ENCODE results near the gene AAMP. TPM values are rescaled to one million over a fixed set of nuclear protein-coding genes. Genes with fewer than 3 reads are reported as not detected.

AAMP gene
- total and polyA plus RNA-seq, 2 donors from 2014 or later = 70.1 to 108 TPM

DNA sequence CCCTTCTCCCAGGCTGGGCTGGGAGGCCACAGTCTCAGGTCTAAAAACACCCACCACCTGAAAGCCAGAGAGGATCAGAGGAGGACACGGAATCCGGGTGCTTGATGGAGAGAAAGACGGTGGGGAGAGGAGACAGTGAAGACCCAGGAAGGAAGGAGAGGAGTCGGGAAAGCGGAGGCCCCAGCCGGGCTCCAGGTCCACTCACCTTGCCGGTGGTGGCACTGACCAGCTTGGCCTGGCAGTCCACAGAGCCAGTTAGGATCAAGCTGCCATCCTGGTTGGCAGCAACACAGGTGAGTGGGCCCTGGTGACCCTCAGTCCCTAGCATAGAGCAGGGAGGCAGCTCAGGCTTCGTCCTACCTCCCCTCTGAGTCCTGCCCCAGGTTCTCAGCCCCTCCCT, 4.3 kb downstream of the AAMP start:
- peaks cover 0 to 19% (median 11%) of the 10 kb centered on the region in 3 donors for H3K4me1 ChIP-seq (ENCODE audit: control insufficient read depth in 2 of 3, insufficient read depth in 2 of 3, low read depth in 1 of 3, low read length in 3 of 3)
- intact Hi-C loops (cut with DNase I) = no loop called here
- H3K36me3 ChIP-seq (ENCODE audit: control insufficient read depth in 2 of 3, insufficient read depth in 3 of 3, low read length in 3 of 3) = peaks cover 0 to 39% (median 12%) of the 10 kb centered on the region in 3 donors
- TF ChIP-seq, protein P1, sequence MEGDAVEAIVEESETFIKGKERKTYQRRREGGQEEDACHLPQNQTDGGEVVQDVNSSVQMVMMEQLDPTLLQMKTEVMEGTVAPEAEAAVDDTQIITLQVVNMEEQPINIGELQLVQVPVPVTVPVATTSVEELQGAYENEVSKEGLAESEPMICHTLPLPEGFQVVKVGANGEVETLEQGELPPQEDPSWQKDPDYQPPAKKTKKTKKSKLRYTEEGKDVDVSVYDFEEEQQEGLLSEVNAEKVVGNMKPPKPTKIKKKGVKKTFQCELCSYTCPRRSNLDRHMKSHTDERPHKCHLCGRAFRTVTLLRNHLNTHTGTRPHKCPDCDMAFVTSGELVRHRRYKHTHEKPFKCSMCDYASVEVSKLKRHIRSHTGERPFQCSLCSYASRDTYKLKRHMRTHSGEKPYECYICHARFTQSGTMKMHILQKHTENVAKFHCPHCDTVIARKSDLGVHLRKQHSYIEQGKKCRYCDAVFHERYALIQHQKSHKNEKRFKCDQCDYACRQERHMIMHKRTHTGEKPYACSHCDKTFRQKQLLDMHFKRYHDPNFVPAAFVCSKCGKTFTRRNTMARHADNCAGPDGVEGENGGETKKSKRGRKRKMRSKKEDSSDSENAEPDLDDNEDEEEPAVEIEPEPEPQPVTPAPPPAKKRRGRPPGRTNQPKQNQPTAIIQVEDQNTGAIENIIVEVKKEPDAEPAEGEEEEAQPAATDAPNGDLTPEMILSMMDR (IDR thresholded peaks at IDR 0.05; ENCODE audit: borderline replicate concordance, extremely low read depth, insufficient read depth) = no peak
- no peaks in the 10 kb centered on the region for H3K9me3 ChIP-seq (ENCODE audit: control insufficient read depth in 2 of 3, insufficient read depth in 1 of 3, low read length in 3 of 3)
- FAIRE-seq = no peak
- no peak overlapping the region for H3K4me3 ChIP-seq (ENCODE audit: low read length in 3 of 3)
- no peaks in the 10 kb centered on the region for H3K27me3 ChIP-seq (ENCODE audit: control insufficient read depth, insufficient read depth, low read length)
- H3K9ac ChIP-seq (ENCODE audit: low read length in 3 of 3) = no peak overlapping the region
- H3K27ac ChIP-seq (ENCODE audit: low read depth in 2 of 2, low read length in 2 of 2) = no peak overlapping the region
- DNase-seq = peak in 1 of 5 donors; percentile 56

DNA sequence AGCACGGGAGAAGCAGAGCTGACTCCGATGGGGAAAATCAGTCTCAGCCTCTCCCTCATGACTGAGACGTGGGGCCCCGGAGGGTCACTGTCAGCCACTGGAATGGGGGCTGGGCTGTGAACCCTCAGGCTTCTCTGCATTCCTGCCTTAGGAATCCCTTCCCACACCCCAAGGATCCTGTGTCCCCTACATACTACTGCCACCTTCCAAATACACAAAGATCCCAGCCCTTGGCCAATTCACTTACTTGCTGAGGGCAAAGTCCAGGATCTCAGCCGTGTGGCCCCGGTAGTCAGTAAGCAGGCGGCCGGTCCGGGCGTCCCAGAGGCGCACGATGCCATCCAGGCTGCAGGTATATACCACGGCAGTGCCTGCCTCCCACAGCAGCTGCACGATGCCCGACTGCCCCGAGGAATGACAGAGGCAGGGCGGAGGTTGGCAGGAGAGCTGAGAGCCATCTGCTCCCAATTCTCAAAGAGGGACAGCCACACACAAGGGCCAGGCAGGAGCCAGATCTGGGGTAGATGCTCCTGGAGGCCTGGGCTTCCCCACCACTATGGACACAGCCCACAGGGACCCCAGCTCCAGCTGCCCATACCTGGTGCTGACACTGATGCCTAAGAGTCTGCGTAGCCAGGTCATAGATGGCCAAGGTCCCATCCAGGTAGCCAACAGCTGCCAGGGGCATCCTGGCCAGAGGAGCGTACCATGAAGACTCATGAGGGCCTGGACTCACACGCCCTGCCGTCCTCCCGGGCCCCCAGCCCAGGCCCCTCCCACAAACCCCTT, 5.0 kb downstream of the AAMP start:
- DNase-seq = peak in 2 of 5 donors; percentile 52 to 58
- intact Hi-C loops (cut with DNase I) = no loop called here
- H3K27ac ChIP-seq (ENCODE audit: low read depth in 2 of 2, low read length in 2 of 2) = no peak overlapping the region

DNA sequence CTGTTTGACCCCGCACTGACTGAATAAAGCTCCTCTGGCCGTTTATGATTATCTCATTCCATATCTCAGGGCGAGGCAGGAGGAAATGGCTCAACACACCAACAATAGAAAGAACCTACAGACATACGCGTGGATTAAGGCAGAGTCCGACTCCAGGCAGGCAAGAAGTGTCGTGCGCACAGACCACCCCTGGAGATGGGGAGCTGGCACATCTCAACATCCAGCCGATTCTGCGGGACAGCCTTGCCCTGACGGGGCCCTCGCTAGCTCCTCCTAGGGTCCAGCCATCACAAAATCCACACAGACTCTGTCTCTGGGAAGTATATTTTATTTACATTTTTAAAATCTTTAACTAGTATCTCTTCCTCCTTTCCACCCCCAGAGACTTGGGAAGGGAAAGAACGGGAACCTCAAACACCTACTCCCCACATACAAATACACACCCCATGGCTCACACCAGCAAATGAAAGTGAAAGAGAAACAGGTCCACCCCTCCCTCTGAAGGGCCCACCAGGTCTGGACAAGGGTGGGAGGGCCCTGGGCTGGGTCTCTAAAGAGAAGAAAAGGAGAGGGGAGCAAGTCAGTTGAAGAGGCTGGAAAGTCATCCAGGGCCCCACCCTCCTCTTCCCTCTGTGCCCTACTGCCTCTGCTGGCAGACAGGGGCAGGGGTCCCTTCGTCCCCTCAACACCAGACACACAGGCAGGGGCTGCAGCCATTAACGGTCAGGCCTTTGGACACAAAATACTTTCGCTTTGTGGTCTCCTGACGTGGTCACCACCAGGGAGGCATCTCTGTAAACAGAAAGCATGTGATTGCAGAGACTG, 5.9 kb downstream of the AAMP start:
- peaks cover 0 to 23% (median 15%) of the 10 kb centered on the region in 3 donors for H3K4me1 ChIP-seq (ENCODE audit: control insufficient read depth in 2 of 3, insufficient read depth in 2 of 3, low read depth in 1 of 3, low read length in 3 of 3)
- intact Hi-C loops (cut with DNase I) = no loop called here
- no peak for DNase-seq
- TF ChIP-seq, protein P1 (IDR thresholded peaks at IDR 0.05; ENCODE audit: borderline replicate concordance, extremely low read depth, insufficient read depth) = no peak
- no peak for FAIRE-seq
- peak overlapping the region in 1 of 2 donors; percentile 57 for H3K27ac ChIP-seq (ENCODE audit: low read depth in 2 of 2, low read length in 2 of 2)
- no peaks in the 10 kb centered on the region for H3K9me3 ChIP-seq (ENCODE audit: control insufficient read depth in 2 of 3, insufficient read depth in 1 of 3, low read length in 3 of 3)
- H3K27me3 ChIP-seq (ENCODE audit: control insufficient read depth, insufficient read depth, low read length) = no peaks in the 10 kb centered on the region
- H3K36me3 ChIP-seq (ENCODE audit: control insufficient read depth in 2 of 3, insufficient read depth in 3 of 3, low read length in 3 of 3) = peaks cover 0 to 39% (median 12%) of the 10 kb centered on the region in 3 donors
- no peak overlapping the region for H3K9ac ChIP-seq (ENCODE audit: low read length in 3 of 3)
- no peak overlapping the region for H3K4me3 ChIP-seq (ENCODE audit: low read length in 3 of 3)

More for the DNA sequence above, 5.0 kb downstream of the AAMP start:
- no peaks in the 10 kb centered on the region for H3K27me3 ChIP-seq (ENCODE audit: control insufficient read depth, insufficient read depth, low read length)
- no peak overlapping the region for H3K9ac ChIP-seq (ENCODE audit: low read length in 3 of 3)
- H3K36me3 ChIP-seq (ENCODE audit: control insufficient read depth in 2 of 3, insufficient read depth in 3 of 3, low read length in 3 of 3) = peaks cover 0 to 39% (median 12%) of the 10 kb centered on the region in 3 donors
- TF ChIP-seq, protein P1 (IDR thresholded peaks at IDR 0.05; ENCODE audit: borderline replicate concordance, extremely low read depth, insufficient read depth) = no peak
- FAIRE-seq = no peak
- no peak overlapping the region for H3K4me3 ChIP-seq (ENCODE audit: low read length in 3 of 3)
- H3K4me1 ChIP-seq (ENCODE audit: control insufficient read depth in 2 of 3, insufficient read depth in 2 of 3, low read depth in 1 of 3, low read length in 3 of 3) = peaks cover 0 to 19% (median 15%) of the 10 kb centered on the region in 3 donors
- H3K9me3 ChIP-seq (ENCODE audit: control insufficient read depth in 2 of 3, insufficient read depth in 1 of 3, low read length in 3 of 3) = no peaks in the 10 kb centered on the region
